GM19099 (cell line): ENCODE results near the gene RPL27A.

ENCODE experiments used
- POLR2A ChIP-seq: IDR thresholded peaks from 3 replicates; pipeline ENCODE4 v1.6.1; 2011; ENCODE audit warnings: low read depth; ENCODE audit not compliant: insufficient read length; ENCODE audit errors: extremely low read depth

Gene RPL27A

DNA sequence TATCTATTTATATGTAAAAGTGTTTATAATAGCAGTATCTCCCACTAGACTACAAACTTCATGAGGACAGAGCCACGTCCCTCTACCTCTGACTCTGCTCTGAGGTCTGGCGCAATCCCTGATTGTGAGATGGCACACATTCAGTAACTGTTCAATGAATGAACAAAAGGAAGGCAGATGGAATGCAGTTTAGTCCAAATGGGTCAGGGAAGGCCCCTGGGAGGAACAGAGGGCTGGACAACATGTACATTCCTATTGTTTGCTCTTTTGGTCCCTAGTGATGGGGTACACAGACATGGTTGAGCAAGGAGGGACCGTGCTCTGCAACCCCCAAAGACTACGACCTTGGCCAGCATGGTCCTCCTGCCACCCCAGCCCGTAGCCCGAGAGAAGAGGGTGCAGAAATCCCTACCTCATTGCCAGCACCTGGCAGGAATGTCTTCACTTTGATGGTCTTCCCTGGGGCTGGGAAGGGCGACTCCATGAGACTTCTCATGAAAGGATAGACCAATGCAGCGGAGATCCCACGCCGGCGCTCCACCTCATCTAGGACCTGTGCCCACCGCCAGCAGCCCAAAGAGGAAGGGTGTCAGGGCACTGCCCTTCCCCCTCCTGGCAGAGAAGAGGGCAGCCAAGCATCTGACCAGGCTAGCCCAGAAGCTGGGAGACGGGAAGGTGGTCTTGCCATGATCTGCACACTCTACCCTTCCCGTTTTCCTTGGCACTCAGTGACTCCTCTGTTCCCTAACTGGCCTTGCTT is 24.3 kb downstream of the RPL27A start:
- TF ChIP-seq POLR2A, result no peak

GRCh38 chr11:8707541-8708191 is 25.1 kb downstream of the RPL27A start:
- TF ChIP-seq POLR2A, result no peak

DNA sequence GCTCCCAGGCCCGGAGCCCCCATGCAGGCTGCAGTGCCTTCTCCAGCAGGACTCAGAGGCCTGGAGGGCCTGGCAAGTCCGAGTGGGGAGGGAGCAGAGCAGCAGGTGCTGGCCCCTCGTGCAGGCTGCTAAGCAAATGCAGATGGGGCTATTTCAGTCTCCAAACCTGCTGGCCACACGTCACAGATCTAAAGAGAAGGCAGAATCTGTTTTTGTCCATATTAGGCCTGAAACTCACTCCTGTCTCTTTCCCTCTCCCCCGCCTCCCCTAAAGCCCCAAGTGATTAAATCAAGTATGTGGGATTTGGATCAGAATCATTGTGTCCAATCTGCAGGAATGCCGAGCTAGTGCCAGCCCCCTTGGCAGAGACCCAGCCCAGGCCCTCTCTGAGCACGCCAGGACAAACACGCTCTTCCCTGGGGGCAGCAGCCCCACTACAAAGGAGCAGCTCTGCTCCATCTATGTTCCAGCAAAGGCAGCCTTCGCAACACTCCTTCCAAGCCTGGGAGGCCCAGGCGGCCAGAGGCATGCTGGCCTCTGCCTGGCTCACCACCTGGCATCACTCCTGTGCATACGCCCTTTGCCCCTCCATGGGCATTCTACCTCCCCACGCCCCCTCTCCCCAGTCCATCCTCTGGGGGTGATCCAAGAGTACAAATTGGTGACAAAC is 26.5 kb downstream of the RPL27A start:
- TF ChIP-seq POLR2A, result no peak

GRCh38 chr11:8709777-8710176 is 27.2 kb downstream of the RPL27A start:
- no peak for TF ChIP-seq POLR2A

GRCh38 chr11:8711895-8712442 is 29.4 kb downstream of the RPL27A start:
- TF ChIP-seq POLR2A, result no peak

GRCh38 chr11:8712506-8712905 is 29.9 kb downstream of the RPL27A start:
- no peak for TF ChIP-seq POLR2A

- no peak for TF ChIP-seq POLR2A
Measured at GRCh38 chr11:8713760-8714454, 31.3 kb downstream of the RPL27A start.

DNA sequence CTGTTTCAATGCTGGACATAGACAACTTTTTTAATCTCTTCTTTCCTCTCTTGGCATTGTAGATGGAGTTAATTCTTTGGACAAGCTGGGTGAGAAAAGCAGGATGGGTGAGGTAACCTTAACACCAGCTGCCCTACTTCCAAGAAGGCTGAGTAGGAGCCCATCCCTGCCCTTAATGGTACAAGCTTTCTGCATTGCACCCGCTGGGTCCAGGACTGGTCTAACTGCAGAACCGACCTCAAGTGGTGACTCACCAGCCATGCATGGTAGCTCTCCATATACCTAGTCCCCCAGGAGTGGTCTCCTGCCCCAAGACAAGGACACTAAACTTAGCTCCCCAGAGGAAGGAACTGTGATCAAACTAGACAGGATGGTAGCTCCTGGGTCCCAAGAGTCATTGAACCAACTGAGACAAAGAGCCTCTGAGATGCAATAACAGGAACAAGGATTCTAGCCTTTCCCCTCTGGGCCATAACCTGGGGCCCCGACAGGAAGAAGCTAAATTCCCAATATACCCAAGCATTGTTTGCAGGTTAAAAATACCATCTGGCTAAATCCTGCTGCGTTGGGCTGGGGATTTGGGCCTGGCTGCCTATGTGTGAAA is 32.1 kb downstream of the RPL27A start:
- TF ChIP-seq POLR2A, result no peak

DNA sequence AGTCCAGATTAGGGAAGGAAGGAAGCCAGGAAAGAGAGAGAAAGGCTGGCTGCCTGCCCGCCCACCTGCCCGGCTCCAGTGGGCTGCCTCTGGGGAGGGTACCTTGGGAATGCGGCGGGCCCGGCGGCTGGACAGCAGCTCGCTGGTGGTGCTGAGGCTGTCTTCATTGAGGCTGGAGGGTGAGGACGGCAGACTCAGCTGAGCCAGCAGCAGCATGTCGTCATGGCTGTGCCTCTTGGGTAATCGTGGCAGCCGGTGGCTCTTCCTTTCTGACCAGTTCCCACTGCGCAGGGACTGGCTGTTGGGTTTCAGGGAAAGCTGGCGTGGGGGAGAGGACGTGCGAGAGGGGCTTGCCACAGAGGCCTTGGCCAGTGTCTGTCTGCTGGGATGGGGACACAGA is 32.9 kb downstream of the RPL27A start:
- TF ChIP-seq POLR2A, result no peak

DNA sequence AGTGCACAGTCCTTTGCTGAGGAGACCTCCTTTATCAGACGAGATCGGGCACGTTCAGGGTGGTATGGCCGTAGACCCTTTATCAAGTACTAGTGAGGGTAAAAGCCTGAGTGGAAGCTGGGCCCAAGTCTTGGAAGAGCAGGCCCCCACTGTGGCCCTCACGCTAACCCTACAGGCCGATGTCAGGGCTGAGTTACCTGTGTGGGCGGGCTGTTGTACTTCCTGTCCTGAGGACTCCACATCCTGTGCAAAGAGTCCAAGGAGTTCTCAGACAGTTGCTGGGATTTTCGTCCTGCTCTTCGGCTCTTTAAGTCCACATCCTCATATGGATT is 34.9 kb downstream of the RPL27A start:
- TF ChIP-seq POLR2A, result no peak

DNA sequence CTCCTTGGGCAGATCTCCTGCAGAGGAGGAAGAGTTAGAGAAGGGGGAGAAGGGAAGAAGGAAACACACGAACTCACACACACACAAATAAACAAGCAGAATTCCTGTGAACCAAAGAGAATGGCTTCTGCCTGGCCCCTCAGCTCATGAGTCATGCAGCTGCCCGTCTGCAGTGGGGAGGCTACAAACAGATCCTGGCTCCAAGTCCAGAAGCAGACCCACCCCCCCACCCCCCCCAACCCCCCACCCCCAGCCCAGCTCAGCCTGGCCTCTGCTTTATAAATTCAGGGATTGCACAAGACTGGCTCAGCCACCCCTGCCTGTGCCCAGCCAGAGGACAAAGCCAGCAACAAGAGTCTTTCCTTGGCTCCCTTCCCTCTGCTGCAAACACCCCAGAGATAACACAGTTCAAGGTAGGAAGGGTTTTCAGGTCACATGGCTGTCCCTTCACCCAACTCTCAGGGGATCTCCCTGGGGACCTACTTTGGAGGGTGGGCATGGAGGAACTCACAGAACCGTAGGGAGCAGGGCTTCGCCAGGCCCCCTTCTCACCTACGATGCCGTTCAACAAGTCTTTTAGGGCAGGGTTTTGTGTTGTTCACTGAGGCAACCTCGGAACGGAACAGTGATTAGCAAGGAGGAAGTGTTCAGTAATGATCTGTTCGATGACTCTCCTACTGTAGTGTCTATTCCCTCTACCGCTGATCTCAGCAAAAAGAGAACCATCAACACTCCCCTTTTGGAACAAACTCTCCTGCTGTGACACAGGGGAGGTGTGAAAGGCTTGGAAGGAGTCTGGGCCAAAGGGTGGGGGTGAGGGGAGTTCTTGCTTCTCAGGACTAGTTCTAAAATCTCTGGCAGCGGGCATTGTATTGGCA is 35.5 kb downstream of the RPL27A start:
- TF ChIP-seq POLR2A, result no peak

DNA sequence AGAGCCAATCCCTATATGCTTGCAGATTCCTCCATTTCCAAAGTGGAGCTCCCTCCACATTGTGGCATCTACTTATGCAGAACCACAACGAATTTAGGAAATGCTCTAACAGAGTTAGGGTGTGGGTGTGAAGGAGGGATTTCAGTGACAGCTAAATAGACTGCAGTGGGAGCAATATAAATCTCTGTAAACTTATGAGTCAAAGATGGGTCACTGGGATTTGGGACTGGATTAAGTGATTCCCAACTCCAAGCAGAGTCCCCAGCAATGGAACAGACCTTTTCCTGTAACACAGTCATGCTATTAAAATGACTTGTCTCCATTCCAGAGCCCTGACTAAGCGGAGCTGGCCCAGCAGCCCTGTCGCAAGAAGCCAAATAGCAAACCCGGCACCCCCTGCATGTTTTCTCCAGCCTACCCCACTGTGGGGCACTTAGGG is 36.6 kb downstream of the RPL27A start:
- no peak for TF ChIP-seq POLR2A

DNA sequence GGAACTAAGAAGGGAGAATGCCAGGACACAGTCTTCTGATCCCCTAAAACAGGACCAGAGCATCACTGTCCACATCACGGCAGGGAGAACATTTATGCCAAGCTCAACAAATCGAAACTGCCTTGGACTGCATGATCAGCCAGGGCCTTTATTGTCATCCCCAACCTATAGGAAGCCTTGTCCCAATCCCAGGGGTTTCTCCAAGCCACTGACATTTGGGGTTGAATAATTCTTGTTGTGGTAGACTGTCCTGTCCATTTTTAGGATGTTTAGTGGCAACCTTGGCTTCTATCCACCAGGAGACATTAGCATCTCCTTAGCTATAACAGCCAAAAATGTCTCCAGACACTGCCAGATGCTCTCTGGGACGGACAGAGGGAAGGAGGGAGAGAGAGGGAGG is 37.1 kb downstream of the RPL27A start:
- TF ChIP-seq POLR2A, result no peak

GRCh38 chr11:8720352-8720751 is 37.8 kb downstream of the RPL27A start:
- TF ChIP-seq POLR2A, result no peak
